Mucosa of descending colon (tissue), 3 donors: ENCODE data around the gene SNRNP40. TPM values are rescaled to one million over a fixed set of nuclear protein-coding genes. Genes with fewer than 3 reads are reported as not detected.

ENCODE experiments used
- ATAC-seq: fragments of 200-7000 bp; cut with Tn5 transposase; one replicate; pipeline ENCODE4 v1.9.1; 2020; ENCODE audit warnings: mild to moderate bottlenecking, moderate library complexity
- DNase-seq, 3 donors: peaks; one replicate each; pipeline ENCODE4 v3.0.0-alpha.2; 2020
- H3K36me3 ChIP-seq: fragments of 200-600 bp; one replicate; pipeline ENCODE4 v1.8.0; 2021; ENCODE audit warnings: low read depth, mild to moderate bottlenecking
- H3K4me1 ChIP-seq: fragments of 200-600 bp; one replicate; pipeline ENCODE4 v1.8.0; 2021; ENCODE audit warnings: low read depth, mild to moderate bottlenecking
- H3K4me3 ChIP-seq: fragments of 200-600 bp; one replicate; pipeline ENCODE4 v1.8.0; 2021; ENCODE audit warnings: mild to moderate bottlenecking
- H3K9me3 ChIP-seq: fragments of 200-600 bp; one replicate; pipeline ENCODE4 v1.8.0; 2021; ENCODE audit warnings: mild to moderate bottlenecking
- intact Hi-C, 2 donors: fragments of 100-400 bp; cut with DNase I in 1 of 2; cut with micrococcal nuclease in 1 of 2; formaldehyde crosslinking; loops; one replicate each; pipeline versions ENCODE4 v1.11.0 to v1.11.1; 2022; cut with DNase I, micrococcal nuclease
- total RNA-seq, 3 donors: library from RNA; stranded (reverse); fragmentation: NEBNext Ultra II Directional in 2 of 3; extraction: Animal tissue kit (Norgen Biotek cat#: 25700) in 2 of 3; gene quantifications; one replicate each; pipeline versions ENCODE4 v1.2.1 to v1.2.4, GENCODE V29; 2021 to 2023
- TF ChIP-seq, protein P1 (sequence below): fragments of 200-600 bp; IDR thresholded peaks from one replicate; pipeline ENCODE4 v1.8.0; 2022; ENCODE audit warnings: antibody characterized with exemption, mild to moderate bottlenecking
- donor health status: DM: no; HTN: no; CAD: no; lungs with moderate emphysema.
- donor health status: DM: no; HTN: no; CAD: no.
- donor health status: DM: no; HTN: yes; CAD: no.

SNRNP40 gene
- total RNA-seq, 3 donors from 2014 or later = 22.9 to 33.4 (median 29.5) TPM

DNA sequence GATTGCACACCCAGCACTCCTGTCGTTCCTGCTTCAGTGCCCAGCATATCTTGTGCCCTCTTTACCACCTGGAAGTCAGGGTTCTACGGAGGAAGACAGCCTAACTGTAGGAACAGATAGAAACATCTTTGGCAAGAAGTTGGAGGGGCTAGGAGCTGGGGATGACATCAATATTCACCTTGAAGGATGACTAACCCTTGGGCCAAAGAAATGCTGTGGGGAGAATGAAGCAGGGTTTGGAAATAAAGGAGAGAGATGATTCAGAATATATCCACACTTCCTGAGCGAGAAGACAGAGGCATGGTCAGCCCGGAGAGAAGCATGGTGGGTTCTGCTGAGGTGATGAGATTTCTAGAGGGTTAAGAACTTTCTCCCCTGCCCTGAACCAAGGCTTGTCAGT lies 52.3 kb downstream of the SNRNP40 start:
- DNase-seq (no peak), ATAC-seq (no peak)
- Histone ChIP-seq H3K36me3 (no peaks in the 10 kb centered on the region), H3K9me3 (no peaks in the 10 kb centered on the region), H3K4me1 (peaks cover 3% of the 10 kb centered on the region), H3K4me3 (no peak overlapping the region)
- TF ChIP-seq, protein P1, sequence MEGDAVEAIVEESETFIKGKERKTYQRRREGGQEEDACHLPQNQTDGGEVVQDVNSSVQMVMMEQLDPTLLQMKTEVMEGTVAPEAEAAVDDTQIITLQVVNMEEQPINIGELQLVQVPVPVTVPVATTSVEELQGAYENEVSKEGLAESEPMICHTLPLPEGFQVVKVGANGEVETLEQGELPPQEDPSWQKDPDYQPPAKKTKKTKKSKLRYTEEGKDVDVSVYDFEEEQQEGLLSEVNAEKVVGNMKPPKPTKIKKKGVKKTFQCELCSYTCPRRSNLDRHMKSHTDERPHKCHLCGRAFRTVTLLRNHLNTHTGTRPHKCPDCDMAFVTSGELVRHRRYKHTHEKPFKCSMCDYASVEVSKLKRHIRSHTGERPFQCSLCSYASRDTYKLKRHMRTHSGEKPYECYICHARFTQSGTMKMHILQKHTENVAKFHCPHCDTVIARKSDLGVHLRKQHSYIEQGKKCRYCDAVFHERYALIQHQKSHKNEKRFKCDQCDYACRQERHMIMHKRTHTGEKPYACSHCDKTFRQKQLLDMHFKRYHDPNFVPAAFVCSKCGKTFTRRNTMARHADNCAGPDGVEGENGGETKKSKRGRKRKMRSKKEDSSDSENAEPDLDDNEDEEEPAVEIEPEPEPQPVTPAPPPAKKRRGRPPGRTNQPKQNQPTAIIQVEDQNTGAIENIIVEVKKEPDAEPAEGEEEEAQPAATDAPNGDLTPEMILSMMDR = no peak
- intact Hi-C loops = no loop called here

DNA sequence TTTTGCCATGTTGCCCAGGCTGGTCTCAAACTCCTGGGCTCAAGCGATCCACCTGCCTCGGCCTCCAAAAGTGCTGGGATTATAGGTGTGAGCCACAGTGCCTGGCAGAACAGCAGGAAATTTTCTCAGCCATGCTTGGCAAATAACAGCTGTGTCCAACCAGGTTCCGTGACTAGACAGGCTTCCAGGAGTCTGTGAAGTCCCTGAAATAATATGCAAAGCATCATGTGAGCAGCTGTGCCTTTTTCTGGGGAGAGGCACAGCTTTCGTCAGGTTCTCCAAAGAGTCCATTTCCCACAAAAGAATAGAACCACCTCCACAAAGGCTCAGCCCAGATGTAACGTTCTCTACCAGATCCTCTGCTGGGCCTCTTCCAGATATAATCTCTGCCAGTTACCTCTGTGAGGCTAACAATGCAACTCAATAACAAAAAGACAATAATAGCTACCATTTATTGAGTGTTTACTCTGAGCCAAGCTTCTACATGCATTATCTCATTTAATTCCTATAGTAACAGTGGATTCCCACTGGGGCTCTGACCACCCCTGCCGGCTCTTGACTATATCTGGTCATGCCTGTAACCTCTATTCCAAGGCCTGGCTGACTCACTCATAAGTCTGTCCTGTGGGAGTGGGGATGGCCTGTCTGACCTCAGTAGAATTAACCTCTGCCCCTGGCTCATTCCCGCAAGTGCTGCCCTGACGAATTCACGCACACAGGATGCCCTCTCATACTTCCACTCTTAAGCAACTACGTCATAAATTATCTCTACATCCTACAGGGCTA lies 52.9 kb downstream of the SNRNP40 start:
- intact Hi-C loops = no loop called here
- Histone ChIP-seq H3K4me3 (no peak overlapping the region), H3K4me1 (peaks cover 8% of the 10 kb centered on the region), H3K9me3 (no peaks in the 10 kb centered on the region), H3K36me3 (no peaks in the 10 kb centered on the region)
- ATAC-seq (no peak), DNase-seq (no peak)
- TF ChIP-seq, protein P1 = no peak

DNA sequence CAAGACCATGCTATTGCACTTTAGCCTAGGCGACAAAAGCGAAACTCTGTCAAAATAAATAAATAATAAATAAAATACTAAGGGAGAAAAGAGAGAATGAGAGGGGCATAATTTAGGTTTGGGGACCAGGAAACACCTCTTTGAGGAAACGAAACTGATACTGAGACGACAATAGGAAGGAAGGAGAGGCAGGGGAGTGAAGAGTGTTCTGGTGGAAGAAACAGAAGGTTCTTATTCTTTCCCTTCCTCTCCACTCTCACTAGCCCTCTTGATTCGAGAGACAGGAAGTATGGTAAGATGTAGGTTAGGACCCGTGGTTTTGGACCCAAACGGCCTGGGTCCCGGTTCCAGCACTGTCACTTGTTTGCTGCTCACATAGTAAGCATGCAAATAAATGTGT lies 55.3 kb downstream of the SNRNP40 start:
- intact Hi-C loops = no loop called here
- Histone ChIP-seq H3K36me3 (no peaks in the 10 kb centered on the region), H3K4me3 (no peak overlapping the region), H3K9me3 (no peaks in the 10 kb centered on the region), H3K4me1 (peaks cover 8% of the 10 kb centered on the region)
- TF ChIP-seq, protein P1 = no peak
- DNase-seq (no peak), ATAC-seq (no peak)

DNA sequence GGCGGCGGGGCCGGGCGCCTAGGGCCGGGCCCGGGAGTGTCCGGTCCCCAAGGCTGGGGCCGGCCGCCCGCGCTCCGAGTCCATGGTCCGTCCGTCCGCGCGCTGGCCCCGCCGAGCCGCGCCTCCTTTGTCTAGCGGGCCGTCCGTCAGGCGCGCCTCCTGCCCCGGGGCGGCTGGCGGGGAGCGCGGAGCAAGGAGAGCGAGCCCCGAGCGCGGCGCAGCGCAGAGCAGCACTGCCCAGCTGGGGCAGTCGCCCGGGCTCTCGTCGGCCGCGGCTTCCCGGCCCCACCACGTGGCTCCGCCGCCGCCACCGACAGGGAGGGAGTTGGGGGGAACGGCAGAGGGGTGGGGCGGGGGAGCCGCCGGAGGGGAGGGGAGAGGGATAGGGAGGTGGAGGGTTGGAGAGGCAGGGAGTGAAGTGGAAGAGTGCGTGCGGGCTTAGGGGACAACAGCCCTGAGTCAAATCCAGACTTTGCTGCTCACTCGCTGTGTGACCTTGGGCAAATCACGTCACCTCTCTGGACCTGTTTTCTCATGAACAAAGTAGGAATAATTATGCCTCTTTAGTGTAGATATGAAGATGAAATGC lies 56.8 kb downstream of the SNRNP40 start, which contains the start of gene NKAIN1:
NKAIN1 (minus strand) TSS at position 235 of the 589 bp plus-strand sequence. CDS start 340 bp downstream, outside the sequence.
- TF ChIP-seq, protein P1 = no peak
- H3K4me3 ChIP-seq = no peak within 1 kb of the TSS
- DNase-seq = peak in 2 of 3 donors; percentile 21 to 50
- ATAC-seq = peak; percentile 65
- intact Hi-C loops = no loop called here
- H3K9me3 ChIP-seq = no peaks in the 10 kb centered on the region
- no peaks in the 10 kb centered on the region for H3K36me3 ChIP-seq
- peaks cover 8% of the 10 kb centered on the region for H3K4me1 ChIP-seq

DNA sequence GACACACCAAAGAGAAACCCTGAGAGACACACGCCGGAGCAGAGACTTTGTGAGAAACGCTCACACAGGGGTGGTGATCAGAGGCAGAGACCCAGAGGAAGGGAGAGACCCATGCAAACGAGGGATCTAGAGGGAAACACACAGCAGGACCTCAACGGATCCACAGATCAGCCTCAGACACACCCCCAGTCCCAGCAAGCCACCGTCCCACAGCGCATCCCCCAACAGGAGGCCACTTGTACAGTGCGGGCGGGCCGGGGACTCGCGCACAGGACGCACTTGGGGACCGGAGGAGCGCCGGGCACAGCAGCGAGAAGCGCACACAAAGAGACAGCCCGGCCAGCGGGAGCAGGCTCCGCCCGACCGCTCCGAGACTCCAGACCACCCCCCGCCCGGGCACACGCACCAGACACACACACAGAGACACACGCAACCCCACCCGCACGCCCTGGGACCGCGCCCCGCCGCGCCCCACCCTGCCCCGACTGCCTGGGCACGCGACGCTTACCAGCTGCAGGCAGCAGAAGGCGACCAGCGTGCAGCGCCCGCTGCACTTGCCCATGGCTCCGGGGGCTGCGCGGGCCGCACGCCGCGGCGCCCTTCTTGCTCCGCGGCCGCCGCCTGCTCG lies 57.5 kb downstream of the SNRNP40 start:
- H3K36me3 ChIP-seq = no peaks in the 10 kb centered on the region
- no peak overlapping the region for H3K4me3 ChIP-seq
- TF ChIP-seq, protein P1 = no peak
- intact Hi-C loops = no loop called here
- DNase-seq = peak in 2 of 3 donors; percentile 43 to 60
- peaks cover 8% of the 10 kb centered on the region for H3K4me1 ChIP-seq
- H3K9me3 ChIP-seq = no peaks in the 10 kb centered on the region
- ATAC-seq = peak; percentile 65
